CD4-positive, alpha-beta T cell treated with Interleukin-21 for 1 hour (primary cell): Measurements from ENCODE around the gene FOXA2.

Source experiments
- DNase-seq: peaks from one replicate; pipeline ENCODE4 v3.0.0-alpha.2; 2020

The FOXA2 gene

DNA sequence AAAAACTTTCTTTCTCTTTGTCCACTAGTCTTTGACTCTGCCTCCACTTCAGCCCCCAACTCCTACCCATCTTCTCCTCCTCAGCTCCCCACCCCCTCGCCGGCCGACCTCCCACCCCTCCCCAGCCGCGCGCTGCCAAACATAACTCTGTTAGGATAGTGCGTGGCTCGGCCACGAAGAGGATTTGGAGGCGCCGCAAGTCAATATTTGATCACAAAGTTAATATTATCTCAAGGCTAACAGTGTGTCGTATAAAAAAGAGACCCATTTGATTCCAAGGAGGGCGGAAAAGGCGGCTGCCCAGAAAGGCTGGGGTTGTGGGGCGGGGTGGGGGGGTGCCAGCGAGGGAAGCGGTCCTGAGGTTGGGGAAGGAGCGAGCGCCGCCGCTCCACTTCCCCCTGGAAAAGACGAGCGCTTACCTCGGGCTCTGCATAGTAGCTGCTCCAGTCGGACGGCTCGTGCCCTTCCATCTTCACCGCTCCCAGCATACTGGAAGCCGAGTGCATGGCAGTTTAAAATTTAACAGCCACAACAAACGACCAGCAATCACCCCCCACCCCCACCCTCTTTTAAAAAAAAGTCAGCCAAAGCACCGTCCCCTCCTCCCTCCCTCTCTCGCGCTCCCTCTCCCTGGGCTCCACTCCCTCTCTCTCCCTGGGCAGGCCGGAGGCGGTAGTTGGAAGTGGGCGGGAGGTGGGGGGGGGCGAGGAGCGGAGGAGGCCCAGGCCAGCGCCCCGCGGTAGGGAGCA is 425 bp downstream of the FOXA2 start:
- no peak for DNase-seq

DNA sequence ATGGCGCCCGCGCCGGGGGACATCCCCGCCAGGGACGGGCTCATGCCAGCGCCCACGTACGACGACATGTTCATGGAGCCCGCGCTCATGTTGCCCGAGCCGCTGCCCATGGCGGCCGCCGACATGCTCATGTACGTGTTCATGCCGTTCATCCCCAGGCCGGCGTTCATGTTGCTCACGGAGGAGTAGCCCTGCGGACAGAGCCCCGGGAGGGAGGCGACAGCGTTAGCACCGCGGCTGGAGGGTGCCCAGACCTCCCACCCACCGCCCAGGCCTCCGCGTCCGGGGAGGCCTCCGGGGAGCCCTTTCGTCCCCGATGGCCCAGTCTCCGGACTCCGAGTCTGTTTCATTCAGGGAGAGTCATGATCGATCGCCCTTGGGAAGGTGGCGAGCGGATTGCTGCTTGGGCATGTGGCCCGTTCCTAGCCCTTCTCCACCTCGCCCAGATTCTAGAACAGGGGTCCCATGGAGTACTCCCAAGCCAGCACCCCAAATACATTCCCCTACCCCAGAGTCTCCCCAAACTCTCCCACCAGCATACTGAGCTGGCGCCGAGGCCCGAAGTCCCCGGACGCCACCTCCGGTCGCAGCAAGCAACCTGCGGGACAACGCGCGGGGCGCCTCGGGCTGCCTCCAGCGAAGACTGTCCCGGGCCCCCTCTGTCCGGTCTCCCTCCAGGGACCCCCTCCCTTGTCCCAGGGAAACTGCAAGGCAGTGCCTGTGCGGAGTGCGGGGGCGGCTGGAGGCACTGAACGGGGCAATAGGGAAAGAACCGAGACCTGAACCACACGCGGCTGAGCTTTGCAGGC is 1.2 kb downstream of the FOXA2 start:
- no peak for DNase-seq

DNA sequence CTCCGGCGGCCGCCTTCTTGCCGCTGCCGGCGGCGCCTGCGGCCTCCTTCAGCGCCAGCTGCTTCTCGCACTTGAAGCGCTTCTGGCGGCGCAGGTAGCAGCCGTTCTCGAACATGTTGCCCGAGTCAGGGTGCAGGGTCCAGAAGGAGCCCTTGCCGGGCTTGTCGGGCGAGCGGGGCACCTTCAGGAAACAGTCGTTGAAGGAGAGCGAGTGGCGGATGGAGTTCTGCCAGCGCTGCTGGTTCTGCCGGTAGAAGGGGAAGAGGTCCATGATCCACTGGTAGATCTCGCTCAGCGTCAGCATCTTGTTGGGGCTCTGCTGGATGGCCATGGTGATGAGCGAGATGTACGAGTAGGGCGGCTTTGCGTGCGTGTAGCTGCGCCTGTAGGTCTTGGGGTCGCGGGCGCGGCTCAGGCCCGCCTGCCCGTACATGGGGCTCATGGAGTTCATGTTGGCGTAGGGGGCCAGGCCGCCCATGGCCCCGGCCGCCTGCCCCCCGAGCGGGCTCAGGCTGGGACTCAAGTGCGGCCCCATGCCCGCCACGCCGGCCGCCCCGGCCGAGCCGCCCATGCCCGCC is 1.9 kb downstream of the FOXA2 start:
- DNase-seq = no peak

DNA sequence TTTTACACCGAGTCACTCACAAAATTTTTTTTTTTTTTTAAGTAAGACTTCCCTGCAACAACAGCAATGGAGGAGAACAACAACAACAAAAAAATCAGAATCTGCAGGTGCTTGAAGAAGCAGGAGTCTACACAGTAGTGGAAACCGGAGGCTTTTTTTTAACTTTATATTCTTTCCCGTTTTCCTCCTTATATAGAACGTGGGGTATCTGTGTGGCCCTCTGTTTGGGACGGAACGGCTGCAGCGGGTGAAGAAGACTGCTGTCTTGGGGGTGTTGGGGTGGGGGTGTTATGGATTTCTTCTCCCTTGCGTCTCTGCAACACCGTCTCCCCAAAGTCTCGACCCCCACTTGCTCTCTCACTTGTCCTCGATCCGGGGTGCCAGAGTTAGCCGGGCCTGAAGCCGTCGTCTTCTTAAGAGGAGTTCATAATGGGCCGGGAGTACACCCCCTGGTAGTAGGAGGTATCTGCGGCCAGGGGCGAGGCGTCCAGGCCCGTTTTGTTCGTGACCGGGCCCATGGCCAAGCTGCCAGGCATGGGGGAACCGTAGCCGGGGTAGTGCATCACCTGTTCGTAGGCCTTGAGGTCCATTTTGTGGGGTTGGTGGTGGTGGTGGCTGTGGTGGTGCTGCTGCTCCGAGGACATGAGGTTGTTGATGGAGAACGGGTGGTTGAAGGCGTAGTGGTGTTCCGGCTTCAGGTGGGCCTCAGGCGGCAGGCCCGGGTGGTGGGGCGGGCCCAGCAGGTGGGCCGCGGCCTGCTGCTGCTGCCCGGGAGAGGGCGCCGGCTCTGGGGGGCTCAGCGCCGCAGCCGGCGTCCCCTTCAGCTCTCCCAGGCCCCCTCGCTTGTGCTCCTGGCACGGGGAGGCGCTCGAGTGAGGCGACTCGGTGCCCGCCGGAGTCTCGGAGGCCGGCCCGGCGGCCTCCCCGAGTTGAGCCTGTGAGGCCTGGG is 2.7 kb downstream of the FOXA2 start:
- DNase-seq = no peak

DNA sequence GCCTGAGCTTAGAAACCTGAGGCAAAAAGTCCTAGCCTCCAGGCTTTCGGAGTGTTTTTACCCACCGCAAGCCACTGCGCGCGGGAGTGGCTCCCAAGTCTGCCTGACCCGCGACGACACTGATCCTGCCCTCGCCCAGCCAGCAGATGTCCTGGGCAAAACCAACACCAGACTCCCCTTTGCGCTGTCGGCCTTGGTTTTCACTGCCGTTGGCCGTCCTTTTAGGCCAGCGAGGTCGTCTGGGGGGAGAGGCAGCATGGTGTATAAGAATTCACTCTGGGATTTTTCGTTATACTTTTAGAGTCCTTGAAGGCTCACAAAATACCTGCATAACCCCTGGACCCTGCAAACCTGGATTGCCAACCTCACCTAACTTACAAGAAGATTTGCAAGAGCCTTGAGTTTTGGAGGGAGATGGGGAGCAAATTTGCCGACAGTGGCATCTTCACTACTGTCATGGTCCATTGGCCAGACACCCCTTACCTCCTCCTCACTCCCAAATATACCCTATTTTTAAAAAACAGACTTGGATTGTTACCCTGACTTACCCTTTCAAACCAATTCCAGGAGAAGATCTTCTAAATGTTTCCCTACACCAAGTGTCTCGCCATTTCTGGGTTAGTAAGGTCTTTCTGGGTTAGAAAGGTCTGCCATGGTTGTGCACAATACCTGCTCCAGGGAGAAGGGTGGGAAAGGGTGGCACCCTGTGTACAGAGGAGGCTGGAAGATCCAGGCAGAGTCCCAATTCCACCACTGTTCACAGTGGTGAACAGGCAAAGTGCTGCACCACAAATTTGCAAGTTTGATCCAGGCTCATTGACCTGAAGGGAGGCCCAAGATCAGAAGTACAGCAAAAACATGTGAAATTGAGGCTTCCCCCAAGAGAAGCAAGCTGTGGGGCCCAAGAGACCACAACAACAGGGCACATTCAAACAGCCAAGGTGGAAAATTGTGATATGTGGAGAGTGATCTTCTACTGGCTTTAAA is 4.4 kb downstream of the FOXA2 start:
- DNase-seq = no peak

DNA sequence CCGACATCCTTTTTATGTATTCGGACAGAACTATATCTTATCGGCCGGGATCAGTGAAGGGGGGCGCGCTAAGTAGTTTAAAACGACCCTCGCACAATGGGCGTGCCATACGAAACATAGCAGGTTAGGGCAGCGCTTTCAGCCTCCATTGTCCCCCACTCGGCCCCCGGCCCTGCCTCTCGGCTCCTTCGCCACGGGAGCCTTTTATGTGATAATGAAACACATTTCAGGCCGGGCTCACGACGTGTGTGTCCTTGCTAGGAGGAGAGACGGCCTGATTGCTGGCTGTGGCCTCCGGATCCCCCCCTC is 5.3 kb downstream of the FOXA2 start:
- DNase-seq = no peak

DNA sequence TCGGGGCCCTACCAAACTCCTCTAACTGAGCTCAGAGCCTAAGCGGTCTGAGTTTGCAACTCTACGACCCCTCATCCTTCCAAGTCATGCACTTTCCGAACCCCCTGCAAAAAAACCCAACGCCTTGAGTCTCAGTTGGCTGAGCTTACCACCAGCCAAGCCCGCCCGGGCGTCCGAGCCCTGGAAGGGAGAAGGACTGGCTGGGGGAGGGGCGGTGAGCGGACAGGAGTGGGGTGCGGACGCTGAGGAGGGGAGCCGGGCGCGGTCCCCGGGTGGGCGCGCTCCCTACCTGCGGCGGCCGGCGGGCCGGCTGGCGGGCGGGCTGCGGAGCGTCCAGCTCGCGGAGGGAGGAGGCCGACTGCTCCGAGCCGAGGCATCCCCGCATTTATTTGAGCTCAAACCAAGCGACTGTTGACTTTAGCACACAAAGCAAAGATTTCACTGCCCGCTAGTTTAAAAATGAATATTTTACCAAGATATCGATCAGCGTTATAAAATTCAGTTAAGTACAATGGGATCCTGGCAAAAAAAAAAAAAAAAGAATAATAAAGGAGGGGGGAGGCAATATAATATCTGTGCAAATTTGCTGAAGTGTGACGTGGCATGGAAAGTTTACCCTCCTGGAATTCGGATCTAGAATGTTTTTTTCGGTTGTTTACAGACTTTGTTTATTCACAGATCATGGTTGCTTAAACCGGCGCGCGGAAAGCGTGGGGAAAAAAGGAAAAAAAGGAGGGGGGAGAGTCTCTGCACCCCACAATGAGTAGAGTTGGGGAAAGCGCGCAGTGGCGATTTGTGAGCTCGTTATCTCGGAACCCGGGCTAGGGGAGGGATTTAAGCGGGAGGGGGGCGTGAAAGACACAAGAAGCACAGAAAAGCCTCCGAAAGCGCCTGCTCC is 5.9 kb downstream of the FOXA2 start:
- DNase-seq = no peak

DNA sequence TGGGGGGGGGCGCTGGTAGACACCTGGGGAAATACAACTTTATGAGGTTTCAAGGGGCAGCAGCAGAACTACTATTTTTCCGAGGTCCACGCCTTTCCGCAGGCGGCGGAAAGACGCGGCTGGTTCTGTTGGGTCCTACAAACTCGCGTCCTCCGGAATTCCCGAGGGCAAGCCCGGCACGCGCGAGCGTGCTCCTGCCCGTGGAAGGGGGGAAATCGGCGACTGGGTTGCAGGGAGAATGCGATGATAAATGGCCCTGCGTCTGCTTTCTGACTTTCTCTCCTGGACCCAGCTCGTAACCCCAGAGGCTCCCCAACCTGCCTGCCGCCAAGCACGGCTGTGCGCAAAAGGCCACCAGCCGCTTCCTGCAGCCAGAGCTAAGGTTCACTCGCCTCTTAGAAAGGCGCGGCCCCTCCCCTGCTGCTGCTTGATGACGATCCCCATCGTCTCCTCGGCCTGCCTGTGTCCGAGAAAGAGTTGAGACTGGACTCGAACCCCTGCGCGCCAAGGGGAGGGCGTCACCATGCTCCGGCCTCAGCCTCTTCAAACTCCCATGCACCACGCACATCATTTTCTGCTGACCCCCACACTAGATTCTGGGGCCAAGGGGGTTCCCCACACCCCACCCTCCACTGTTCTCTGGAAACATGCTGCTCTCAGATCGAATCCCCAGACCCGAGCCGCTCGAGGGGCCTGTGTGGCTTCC is 6.7 kb downstream of the FOXA2 start:
- DNase-seq = no peak

DNA sequence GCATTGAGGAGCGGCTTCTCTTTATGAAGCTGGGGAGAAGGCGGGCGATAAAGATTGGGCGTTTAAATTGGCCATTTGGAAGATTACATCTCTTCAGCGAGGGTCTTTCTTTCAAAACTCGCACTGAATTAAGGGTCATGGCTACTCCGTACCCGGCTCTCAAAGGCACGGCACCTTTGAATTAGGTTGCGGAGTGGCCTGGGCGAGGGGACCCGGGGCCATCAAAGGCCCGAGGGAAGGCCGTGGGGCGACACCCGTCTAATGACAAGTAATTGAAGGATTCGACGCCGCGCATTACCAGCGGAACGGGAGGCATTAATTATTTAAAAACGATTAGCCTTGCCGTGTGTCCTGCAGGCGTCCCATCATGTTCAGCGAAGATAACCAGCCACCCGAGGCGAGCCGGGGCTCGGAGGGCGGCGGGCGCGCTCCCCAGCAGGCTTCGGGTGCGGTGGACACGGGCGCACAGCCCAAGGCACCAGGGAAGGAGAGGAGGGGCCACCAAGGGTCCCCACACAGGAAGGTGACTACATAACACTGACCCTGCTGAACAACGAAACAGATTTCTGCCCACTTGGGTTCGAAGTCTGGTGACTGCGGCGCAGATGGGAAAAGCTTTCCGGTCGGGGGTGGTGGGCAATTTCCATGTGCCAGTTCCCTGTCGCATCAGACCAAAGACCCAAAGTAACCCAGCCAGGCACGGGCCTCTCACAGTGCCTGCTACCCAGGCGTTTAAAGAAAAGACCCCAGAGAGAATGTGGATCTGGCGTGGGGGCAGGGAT is 7.4 kb downstream of the FOXA2 start:
- no peak for DNase-seq

DNA sequence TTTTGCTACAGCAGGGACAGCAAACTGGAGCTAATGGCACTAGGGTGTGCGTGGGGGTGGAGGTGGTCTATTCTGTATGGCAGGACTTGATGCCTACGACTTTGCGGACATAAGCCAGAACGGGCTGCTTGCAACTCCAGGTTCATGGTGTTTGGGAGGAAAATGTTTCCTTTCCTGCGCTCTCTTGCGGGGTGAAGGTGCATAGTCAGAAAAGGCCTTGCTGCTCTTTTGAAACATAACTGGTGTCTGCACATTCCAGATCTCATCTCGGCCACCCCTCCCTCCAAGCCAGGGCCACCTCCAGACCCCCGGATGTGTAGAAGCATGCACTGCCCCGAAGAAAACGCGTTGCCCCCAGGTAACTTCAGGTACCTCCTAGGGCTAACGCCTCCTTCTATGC is 8.1 kb downstream of the FOXA2 start:
- DNase-seq = no peak

DNA sequence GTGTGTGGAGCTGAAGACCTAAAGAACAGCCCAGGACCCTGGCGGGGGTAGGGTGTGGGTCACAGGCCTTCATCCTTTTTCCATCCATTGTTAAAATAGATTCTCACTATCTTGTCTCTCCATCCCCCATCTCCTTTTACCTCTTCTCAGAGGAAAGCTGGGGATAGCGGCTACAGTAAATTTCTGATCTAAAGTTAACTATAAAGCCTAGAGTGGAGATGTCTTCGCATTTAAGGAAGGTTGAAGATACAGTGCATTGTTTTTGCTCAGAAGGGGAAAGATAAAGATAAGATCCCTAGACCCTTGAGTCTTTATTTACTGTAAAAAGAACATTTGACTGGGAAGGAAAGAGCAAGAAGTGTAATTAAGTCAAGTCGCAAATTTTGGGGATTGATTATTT is 8.6 kb downstream of the FOXA2 start:
- DNase-seq = no peak

DNA sequence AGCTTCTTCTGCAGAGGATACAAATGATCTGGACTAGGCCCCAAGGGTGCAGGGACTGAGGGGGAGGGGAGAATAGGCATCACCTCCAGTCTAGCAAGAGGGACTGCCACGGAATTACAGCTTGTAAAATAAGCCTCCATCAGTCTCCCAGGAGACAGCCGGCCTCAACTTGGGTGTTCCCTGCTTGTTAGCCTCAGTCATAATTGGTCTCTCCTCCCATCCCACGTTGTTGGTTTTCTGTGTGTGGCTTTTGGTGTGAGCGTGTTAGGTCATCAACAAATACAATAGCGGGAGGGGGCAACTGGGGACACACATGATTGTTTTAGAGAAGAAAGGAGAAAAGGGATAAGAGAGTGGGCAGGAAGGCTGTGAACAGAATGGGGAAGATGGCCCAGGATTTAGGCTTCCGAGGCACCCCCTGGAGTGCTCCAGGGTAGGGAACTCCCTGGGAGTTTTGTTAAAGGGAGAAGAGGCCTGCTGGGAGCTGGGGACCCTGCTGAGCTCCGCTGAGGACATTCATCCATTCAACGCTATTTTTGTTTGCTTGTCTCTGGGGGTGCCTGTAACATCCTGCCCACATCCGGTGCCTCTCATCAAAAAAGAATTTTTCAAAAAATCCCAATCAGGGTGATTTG is 9.2 kb downstream of the FOXA2 start:
- DNase-seq = no peak

DNA sequence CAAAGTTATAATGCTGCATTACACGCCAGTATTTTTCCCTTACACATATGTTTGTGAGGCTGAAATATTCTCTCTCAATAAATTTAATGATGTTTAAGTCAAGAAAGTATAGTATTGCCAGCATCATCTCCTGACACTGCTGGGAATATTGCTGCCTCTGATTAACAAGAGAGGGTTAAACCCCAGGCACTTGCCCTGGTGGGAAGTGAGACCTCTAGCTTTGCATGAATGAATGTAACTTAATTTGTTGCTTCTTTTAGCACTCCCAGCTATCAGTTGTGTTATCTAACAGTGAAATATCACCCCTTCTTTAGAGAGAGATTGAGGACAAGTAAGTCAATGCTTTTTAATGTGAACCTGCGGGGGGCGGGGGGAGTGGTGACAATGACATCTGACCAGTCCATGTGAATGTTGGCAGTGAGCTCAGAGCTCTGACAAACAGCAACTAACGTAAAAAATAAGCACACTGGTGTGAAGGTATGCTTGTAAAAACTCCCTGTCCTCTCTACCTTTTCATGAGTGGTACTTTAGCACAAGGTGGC is 9.8 kb downstream of the FOXA2 start:
- DNase-seq = no peak

DNA sequence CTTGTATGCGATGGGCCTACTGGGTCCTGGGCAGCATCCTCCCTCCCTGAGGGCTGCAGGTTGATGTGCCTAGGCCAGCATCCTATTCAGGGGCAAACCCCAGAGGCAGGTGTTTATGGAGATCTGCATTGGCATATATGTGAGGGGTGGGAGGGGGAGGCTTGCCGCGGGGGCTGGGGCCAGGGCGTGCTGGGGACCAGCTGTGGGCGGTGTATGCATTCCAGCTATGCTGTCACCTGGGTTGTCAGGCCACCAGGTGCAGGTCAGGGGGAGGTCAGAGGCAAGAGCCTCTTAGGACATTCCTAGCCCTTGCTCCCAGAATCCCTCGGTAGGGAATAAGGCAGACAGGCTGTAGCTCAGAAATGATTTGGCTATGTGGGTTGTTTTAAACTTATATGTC is 11.9 kb downstream of the FOXA2 start:
- DNase-seq = no peak

DNA sequence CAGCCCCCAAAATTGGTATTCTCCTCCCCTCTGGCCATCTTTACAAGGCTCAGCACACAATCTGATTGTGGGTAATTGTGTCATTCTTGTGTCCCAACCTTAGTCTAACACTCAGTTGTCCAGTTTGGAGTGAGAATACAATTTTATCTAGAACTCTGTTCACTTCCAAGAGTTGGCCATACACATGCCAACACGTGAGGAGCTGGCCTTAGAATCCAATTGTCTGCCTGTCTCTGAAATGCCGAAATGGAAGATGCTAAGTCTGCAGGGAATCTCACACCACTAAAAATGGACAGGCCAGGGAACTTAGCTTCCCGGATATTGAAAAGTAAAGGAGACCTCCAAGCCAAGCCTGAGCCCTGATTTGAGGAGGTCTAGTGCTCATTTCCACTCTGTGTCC is 12.3 kb downstream of the FOXA2 start:
- DNase-seq = no peak

DNA sequence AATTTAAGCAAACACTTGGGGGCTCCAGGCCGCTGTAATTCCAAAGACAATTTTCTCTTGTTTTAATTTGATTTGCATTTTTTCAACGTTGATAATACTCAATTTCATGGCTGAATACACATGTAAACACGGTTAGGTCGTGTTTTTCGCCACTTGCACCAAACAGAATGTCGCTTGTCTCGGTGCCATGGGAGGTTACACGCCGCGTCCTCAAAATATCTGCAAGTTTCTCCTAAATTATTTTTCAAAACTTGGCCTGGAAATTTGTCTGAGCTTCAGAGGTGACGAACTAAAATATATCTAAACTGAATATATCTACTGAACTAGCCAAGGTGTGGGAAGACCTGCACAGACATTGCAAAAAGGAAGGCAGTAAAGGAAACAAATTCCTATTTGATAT is 15.0 kb downstream of the FOXA2 start:
- DNase-seq = no peak

DNA sequence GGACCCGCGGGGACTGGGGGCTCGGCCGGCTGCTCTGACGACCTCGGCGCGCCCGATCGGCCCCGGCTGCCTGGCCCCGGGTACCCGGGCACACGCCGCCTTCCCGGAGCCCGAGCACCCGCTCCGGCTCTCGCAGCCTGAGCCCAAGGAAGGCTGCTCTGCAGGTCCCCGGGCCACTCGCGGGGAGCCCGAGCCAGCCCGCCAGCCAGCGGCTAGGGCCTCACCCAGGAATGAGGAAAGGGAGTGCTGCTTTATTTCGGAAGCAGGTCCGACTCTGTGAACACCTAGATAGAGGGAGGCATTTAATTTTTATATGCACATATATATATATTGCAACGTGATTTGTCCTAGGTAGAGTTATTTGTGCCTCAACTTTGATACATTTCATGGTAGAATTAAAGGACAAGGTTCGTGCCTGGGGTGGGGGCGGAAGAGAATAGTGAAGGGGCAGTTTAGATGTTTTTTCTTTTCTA is 15.5 kb downstream of the FOXA2 start:
- no peak for DNase-seq
